ENCODE measurements around the gene PPP2R1B. TPM values are rescaled to one million over a fixed set of nuclear protein-coding genes. Genes with fewer than 3 reads are reported as not detected.
A peak's percentile ranks its signal among the peaks of the same experiment; 100 is the strongest.

The PPP2R1B gene
- total and polyA plus RNA-seq, 2 experiments from 2014 or later: 13.2 to 14.4 TPM

- no peak overlapping the region for H3K4me3 ChIP-seq
- no peaks in the 10 kb centered on the region for H3K9me3 ChIP-seq (ENCODE audit: low read depth)
- no peak for TF ChIP-seq CTCF (IDR thresholded peaks at IDR 0.05; ENCODE audit: low read depth, low read length)
- H3K36me3 ChIP-seq: no peaks in the 10 kb centered on the region
- peak in 1 of 2 donors; percentile 14 for DNase-seq (ENCODE audit: low read depth in 1 of 2, low spot score in 1 of 2)
- H3K27me3 ChIP-seq: no peaks in the 10 kb centered on the region
- no peaks in the 10 kb centered on the region for H3K4me1 ChIP-seq (ENCODE audit: low read depth)
- H3K27ac ChIP-seq: no peak overlapping the region
These were observed 26.8 kb upstream of the PPP2R1B start for GRCh38 chr11:111792955-111793500.

- DNase-seq (ENCODE audit: low read depth in 1 of 2, low spot score in 1 of 2): no peak
- Histone ChIP-seq H3K27ac (no peak overlapping the region), H3K9me3 (ENCODE audit: low read depth) (no peaks in the 10 kb centered on the region), H3K4me3 (no peak overlapping the region), H3K4me1 (ENCODE audit: low read depth) (no peaks in the 10 kb centered on the region), H3K27me3 (no peaks in the 10 kb centered on the region), H3K36me3 (no peaks in the 10 kb centered on the region)
- no peak for TF ChIP-seq CTCF (IDR thresholded peaks at IDR 0.05; ENCODE audit: low read depth, low read length)
These were observed 26.1 kb upstream of the PPP2R1B start for GRCh38 chr11:111792314-111792713.

GRCh38 chr11:111788464-111788863, 22.3 kb upstream of the PPP2R1B start:
- Histone ChIP-seq H3K27me3 (no peaks in the 10 kb centered on the region), H3K4me1 (ENCODE audit: low read depth) (no peaks in the 10 kb centered on the region), H3K36me3 (peaks cover 8% of the 10 kb centered on the region), H3K4me3 (no peak overlapping the region), H3K9me3 (ENCODE audit: low read depth) (no peaks in the 10 kb centered on the region), H3K27ac (no peak overlapping the region)
- no peak for DNase-seq (ENCODE audit: low read depth in 1 of 2, low spot score in 1 of 2)
- TF ChIP-seq CTCF (IDR thresholded peaks at IDR 0.05; ENCODE audit: low read depth, low read length): no peak

GRCh38 chr11:111788051-111788450, 21.9 kb upstream of the PPP2R1B start:
- Histone ChIP-seq H3K27ac (no peak overlapping the region), H3K27me3 (no peaks in the 10 kb centered on the region), H3K36me3 (peaks cover 8% of the 10 kb centered on the region), H3K9me3 (ENCODE audit: low read depth) (no peaks in the 10 kb centered on the region), H3K4me3 (no peak overlapping the region), H3K4me1 (ENCODE audit: low read depth) (no peaks in the 10 kb centered on the region)
- TF ChIP-seq CTCF (IDR thresholded peaks at IDR 0.05; ENCODE audit: low read depth, low read length): no peak
- no peak for DNase-seq (ENCODE audit: low read depth in 1 of 2, low spot score in 1 of 2)

- Histone ChIP-seq H3K4me3 (no peak overlapping the region), H3K9me3 (ENCODE audit: low read depth) (no peaks in the 10 kb centered on the region), H3K27me3 (no peaks in the 10 kb centered on the region), H3K36me3 (peaks cover 11% of the 10 kb centered on the region), H3K4me1 (ENCODE audit: low read depth) (no peaks in the 10 kb centered on the region), H3K27ac (no peak overlapping the region)
- TF ChIP-seq CTCF (IDR thresholded peaks at IDR 0.05; ENCODE audit: low read depth, low read length): no peak
- DNase-seq (ENCODE audit: low read depth in 1 of 2, low spot score in 1 of 2): no peak
These were observed 19.8 kb upstream of the PPP2R1B start for GRCh38 chr11:111785886-111786412.
